KG1 (cell line): Measurements from ENCODE around the gene PGBD2.
"Not testable (repeated sequence)": the region's sequence is repeated elsewhere in the genome, so short reads cannot be mapped to it uniquely, and the experiment has no call there.

Source experiments
- DNase-seq: peaks from one replicate; lab custom pipeline; 2025; lab: John Stamatoyannopoulos, UW

The PGBD2 gene

GRCh38 chr1:248925859-248926258 lies 19.8 kb downstream of the PGBD2 start:
- not testable (repeated sequence) for DNase-seq

GRCh38 chr1:248926401-248927182 lies 20.6 kb downstream of the PGBD2 start:
- no peak for DNase-seq

GRCh38 chr1:248927283-248927682 lies 21.2 kb downstream of the PGBD2 start:
- DNase-seq, result not testable (repeated sequence)

GRCh38 chr1:248928122-248928521 lies 22.1 kb downstream of the PGBD2 start:
- not testable (repeated sequence) for DNase-seq

- DNase-seq, result not testable (repeated sequence)
These were observed 24.0 kb downstream of the PGBD2 start for GRCh38 chr1:248930037-248930436.

- DNase-seq, result not testable (repeated sequence)
These were observed 32.3 kb downstream of the PGBD2 start for GRCh38 chr1:248938173-248938809.

GRCh38 chr1:248944134-248944999 lies 38.3 kb downstream of the PGBD2 start:
- not testable (repeated sequence) for DNase-seq

- DNase-seq, result not testable (repeated sequence)
These were observed 39.0 kb downstream of the PGBD2 start for GRCh38 chr1:248945000-248945423.

GRCh38 chr1:248945453-248945852 lies 39.4 kb downstream of the PGBD2 start:
- not testable (repeated sequence) for DNase-seq

GRCh38 chr1:248945856-248946416 lies 39.9 kb downstream of the PGBD2 start:
- not testable (repeated sequence) for DNase-seq
